ENCODE data around the gene LONRF2. TPM values are rescaled to one million over a fixed set of nuclear protein-coding genes. Genes with fewer than 3 reads are reported as not detected.

The LONRF2 gene
- total RNA-seq, 6 donors from 2014 or later: 3.0 to 7.9 (median 4.2) TPM

GRCh38 chr2:100294162-100294497, 28.2 kb downstream of the LONRF2 start:
- DNase-seq (no peak), ATAC-seq (ENCODE audit: low FRiP score in 2 of 2) (no peak)
- no peaks in the 10 kb centered on the region for H3K9me3 ChIP-seq
- H3K4me1 ChIP-seq: peaks cover 0 to 9% (median 6%) of the 10 kb centered on the region in 4 donors
- TF ChIP-seq EP300 (IDR thresholded peaks at IDR 0.05) (no peak), POLR2A (IDR thresholded peaks at IDR 0.05) (no peak), POLR2AphosphoS5 (IDR thresholded peaks at IDR 0.05) (no peak), CTCF (IDR thresholded peaks at IDR 0.05) (no peak)
- no peaks in the 10 kb centered on the region for H3K27me3 ChIP-seq
- peaks cover 0 to under 1% (median 0%) of the 10 kb centered on the region in 4 donors for H3K36me3 ChIP-seq
- H3K27ac ChIP-seq: no peak overlapping the region
- WGBS, 2 donors: 90% methylated on average over 9 of the region's 9 CpGs
- no peak overlapping the region for H3K4me3 ChIP-seq

- Histone ChIP-seq H3K36me3 (no peaks in the 10 kb centered on the region), H3K27me3 (no peaks in the 10 kb centered on the region), H3K4me1 (peaks cover 0 to 9% (median 6%) of the 10 kb centered on the region in 4 donors), H3K27ac (no peak overlapping the region), H3K9me3 (no peaks in the 10 kb centered on the region), H3K4me3 (no peak overlapping the region)
- TF ChIP-seq EP300 (IDR thresholded peaks at IDR 0.05) (no peak), POLR2A (IDR thresholded peaks at IDR 0.05) (no peak), POLR2AphosphoS5 (IDR thresholded peaks at IDR 0.05) (no peak), CTCF (IDR thresholded peaks at IDR 0.05) (no peak)
- DNase-seq (no peak), ATAC-seq (ENCODE audit: low FRiP score in 2 of 2) (no peak)
- WGBS, 2 donors: 84 to 91% methylated on average over 9 of the region's 9 CpGs
Measured at GRCh38 chr2:100293341-100294161, 28.8 kb downstream of the LONRF2 start.

- no peaks in the 10 kb centered on the region for H3K9me3 ChIP-seq
- H3K27me3 ChIP-seq: no peaks in the 10 kb centered on the region
- ATAC-seq (ENCODE audit: low FRiP score in 2 of 2): peak; percentile 86
- WGBS, 2 donors: 43 to 53% methylated on average over 4 of the region's 4 CpGs
- H3K36me3 ChIP-seq: no peaks in the 10 kb centered on the region
- peak in 1 of 2 donors; percentile 85 for DNase-seq
- H3K4me1 ChIP-seq: peaks cover 0 to 9% (median 6%) of the 10 kb centered on the region in 4 donors
- TF ChIP-seq EP300 (IDR thresholded peaks at IDR 0.05) (peak in 1 of 4 donors; percentile 47), POLR2A (IDR thresholded peaks at IDR 0.05) (no peak), POLR2AphosphoS5 (IDR thresholded peaks at IDR 0.05) (peak in 1 of 2 donors; percentile 51), CTCF (IDR thresholded peaks at IDR 0.05) (no peak)
- peak overlapping the region in 3 of 4 donors; percentile 67 to 84 (median 75) for H3K27ac ChIP-seq
- H3K4me3 ChIP-seq: no peak overlapping the region
Measured at GRCh38 chr2:100292022-100292580, 30.2 kb downstream of the LONRF2 start.

- no peak for TF ChIP-seq CTCF (IDR thresholded peaks at IDR 0.05)
- TF ChIP-seq POLR2AphosphoS5 (IDR thresholded peaks at IDR 0.05): peak; percentile 35 to 45
- peak in 1 of 4 donors; percentile 75 for TF ChIP-seq EP300 (IDR thresholded peaks at IDR 0.05)
- TF ChIP-seq POLR2A (IDR thresholded peaks at IDR 0.05): no peak
- peaks cover 0 to 9% (median 6%) of the 10 kb centered on the region in 4 donors for H3K4me1 ChIP-seq
- peak in 1 of 2 donors; percentile 91 for DNase-seq
- no peaks in the 10 kb centered on the region for H3K9me3 ChIP-seq
- H3K36me3 ChIP-seq: peaks cover 0 to 5% (median 0%) of the 10 kb centered on the region in 4 donors
- H3K27ac ChIP-seq: peak overlapping the region; percentile 62 to 84 (median 71)
- no peaks in the 10 kb centered on the region for H3K27me3 ChIP-seq
- WGBS, 2 donors: 54 to 66% methylated on average over 13 of the region's 13 CpGs
- peak; percentile 89 to 94 for ATAC-seq (ENCODE audit: low FRiP score in 2 of 2)
- H3K4me3 ChIP-seq: no peak overlapping the region
Measured at GRCh38 chr2:100291152-100291970, 30.9 kb downstream of the LONRF2 start.

Measured in upper lobe of left lung (tissue), 6 donors.